ENCODE results near the gene OR11L1.

OR11L1 gene

DNA sequence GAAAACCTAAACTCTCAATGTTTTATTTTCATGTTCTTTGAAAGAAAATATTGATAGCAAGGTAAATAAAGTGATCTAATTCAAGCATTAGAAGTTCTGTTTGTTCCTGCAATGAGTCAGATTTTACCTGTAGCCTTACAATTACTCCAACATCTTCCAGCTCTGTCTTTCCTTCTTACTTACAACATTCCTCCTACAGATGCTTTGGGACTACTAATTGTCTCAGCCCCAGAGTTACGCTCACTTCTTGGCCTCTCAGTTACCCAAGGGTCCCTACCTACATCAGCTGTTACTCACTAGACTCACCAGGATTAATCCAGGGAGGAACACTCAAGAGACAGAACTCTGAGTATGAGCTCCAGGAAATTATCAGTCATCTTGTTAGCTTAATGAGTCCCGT is 44.2 kb downstream of the OR11L1 start:
- no peak for DNase-seq

Data from NCI-H774 (cell line).